Measurements from ENCODE around the gene AUTS2. TPM values are rescaled to one million over a fixed set of nuclear protein-coding genes. Genes with fewer than 3 reads are reported as not detected.

The AUTS2 gene
- polyA plus RNA-seq, 3 donors = 0.08 to 0.35 TPM; not detected in 1

DNA sequence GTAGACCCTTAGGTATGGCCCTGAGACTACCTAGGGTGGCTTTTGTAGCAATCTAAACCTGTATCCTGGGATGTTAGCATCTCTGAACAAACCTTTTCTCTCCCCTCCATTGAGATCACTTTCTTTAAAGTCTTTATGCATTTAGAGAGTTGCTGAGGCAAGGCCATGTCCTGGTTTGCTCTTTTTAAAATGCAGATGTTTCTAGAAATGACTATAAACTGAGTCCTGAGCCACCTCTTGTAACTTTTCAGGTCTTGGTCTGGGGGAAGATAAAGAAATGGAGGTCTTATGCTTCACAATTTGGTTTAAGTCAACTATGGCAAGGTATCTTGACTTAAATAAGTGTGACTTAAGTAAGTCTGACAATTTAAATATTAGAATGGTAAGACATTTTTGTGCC lies 78.0 kb downstream of the AUTS2 start:
- H3K4me1 ChIP-seq (ENCODE audit: control insufficient read depth in 1 of 2, insufficient read depth in 2 of 2, low read length in 2 of 2) = peaks cover 10% of the 10 kb centered on the region in 2 donors
- no peak overlapping the region for H3K4me2 ChIP-seq (replicated peaks; ENCODE audit: extremely low read depth, low read length, poor library complexity, severe bottlenecking)
- H3K36me3 Mint-ChIP-seq = no peaks in the 10 kb centered on the region
- H3K4me3 ChIP-seq (replicated peaks in 1 of 3; ENCODE audit: low read depth in 2 of 3, low read length in 3 of 3) = no peak overlapping the region
- TF ChIP-seq, protein P1, sequence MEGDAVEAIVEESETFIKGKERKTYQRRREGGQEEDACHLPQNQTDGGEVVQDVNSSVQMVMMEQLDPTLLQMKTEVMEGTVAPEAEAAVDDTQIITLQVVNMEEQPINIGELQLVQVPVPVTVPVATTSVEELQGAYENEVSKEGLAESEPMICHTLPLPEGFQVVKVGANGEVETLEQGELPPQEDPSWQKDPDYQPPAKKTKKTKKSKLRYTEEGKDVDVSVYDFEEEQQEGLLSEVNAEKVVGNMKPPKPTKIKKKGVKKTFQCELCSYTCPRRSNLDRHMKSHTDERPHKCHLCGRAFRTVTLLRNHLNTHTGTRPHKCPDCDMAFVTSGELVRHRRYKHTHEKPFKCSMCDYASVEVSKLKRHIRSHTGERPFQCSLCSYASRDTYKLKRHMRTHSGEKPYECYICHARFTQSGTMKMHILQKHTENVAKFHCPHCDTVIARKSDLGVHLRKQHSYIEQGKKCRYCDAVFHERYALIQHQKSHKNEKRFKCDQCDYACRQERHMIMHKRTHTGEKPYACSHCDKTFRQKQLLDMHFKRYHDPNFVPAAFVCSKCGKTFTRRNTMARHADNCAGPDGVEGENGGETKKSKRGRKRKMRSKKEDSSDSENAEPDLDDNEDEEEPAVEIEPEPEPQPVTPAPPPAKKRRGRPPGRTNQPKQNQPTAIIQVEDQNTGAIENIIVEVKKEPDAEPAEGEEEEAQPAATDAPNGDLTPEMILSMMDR (IDR thresholded peaks at IDR 0.05) = no peak
- peaks cover 30% of the 10 kb centered on the region for H3K4me1 Mint-ChIP-seq
- intact Hi-C loops (cut with micrococcal nuclease) = no loop called here
- H2AFZ ChIP-seq (ENCODE audit: insufficient read depth, low read depth, low read length, poor library complexity, severe bottlenecking) = no peak overlapping the region
- no peaks in the 10 kb centered on the region for H4K20me1 ChIP-seq (ENCODE audit: insufficient read depth, low read length)
- H3K27ac Mint-ChIP-seq = no peak overlapping the region
- no peak overlapping the region for H3K27ac ChIP-seq (ENCODE audit: low read depth in 1 of 2, low read length in 2 of 2)
- H3K79me2 ChIP-seq (ENCODE audit: insufficient read depth, low read length) = no peaks in the 10 kb centered on the region
- no peaks in the 10 kb centered on the region for H3K27me3 ChIP-seq (ENCODE audit: control insufficient read depth in 2 of 2, insufficient read depth in 2 of 2, low read length in 2 of 2)
- no peak overlapping the region for H3K4me3 Mint-ChIP-seq
- no peaks in the 10 kb centered on the region for H3K27me3 Mint-ChIP-seq (ENCODE audit: low read depth in 3 of 3)
- no peaks in the 10 kb centered on the region for H3K9me3 ChIP-seq (replicated peaks in 1 of 2; ENCODE audit: control insufficient read depth in 1 of 2, insufficient read depth in 1 of 2, low read length in 2 of 2)
- no peaks in the 10 kb centered on the region for H3K9me3 Mint-ChIP-seq
- DNase-seq = no peak
- no peak overlapping the region for H3K9ac ChIP-seq (ENCODE audit: insufficient read depth, low read length, poor library complexity, severe bottlenecking)
- no peaks in the 10 kb centered on the region for H3K36me3 ChIP-seq (replicated peaks in 1 of 2; ENCODE audit: control insufficient read depth in 1 of 2, insufficient read depth in 2 of 2, low read length in 2 of 2)

DNA sequence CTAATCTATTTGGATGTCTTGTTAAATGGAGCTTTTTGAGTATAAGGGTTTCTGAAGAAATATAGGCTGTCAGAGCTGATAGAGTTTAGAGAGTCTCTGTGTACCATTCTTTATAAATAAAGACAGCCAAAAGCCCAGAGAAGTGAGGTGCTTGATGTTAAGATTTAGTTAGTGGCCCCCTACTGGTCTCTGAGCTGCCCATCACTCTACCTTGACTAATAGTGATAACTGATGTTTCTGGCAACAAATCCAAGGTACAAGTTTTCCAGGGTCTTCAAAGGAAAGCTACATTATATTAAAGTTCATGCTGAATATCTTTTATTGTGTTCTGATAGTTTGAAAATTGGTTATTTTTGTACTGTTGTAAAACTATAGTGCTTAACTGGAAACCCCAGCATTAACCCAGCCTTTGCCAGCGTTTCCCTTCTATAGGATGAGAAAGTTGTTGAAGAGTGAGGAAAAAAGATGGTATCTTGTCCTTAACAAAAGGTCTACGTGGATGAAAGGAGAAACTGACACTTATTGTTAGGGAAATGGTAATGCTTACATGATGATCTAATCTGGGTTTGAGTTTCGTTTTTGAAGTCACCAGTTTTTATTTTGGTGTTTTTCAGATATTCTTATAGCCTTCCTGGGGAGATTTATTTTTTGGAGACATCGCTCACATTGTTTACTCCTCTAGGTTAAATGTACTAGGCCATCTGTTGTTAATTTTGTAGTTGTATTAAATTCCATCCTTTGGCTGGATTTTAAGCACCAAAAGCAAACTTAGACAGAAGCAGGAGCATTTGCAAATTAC lies 79.0 kb downstream of the AUTS2 start:
- H3K27ac ChIP-seq (ENCODE audit: low read depth in 1 of 2, low read length in 2 of 2) = no peak overlapping the region
- no peaks in the 10 kb centered on the region for H3K79me2 ChIP-seq (ENCODE audit: insufficient read depth, low read length)
- H3K9me3 ChIP-seq (replicated peaks in 1 of 2; ENCODE audit: control insufficient read depth in 1 of 2, insufficient read depth in 1 of 2, low read length in 2 of 2) = no peaks in the 10 kb centered on the region
- H3K4me3 Mint-ChIP-seq = no peak overlapping the region
- H3K27me3 Mint-ChIP-seq (ENCODE audit: low read depth in 3 of 3) = no peaks in the 10 kb centered on the region
- no peak overlapping the region for H3K4me2 ChIP-seq (replicated peaks; ENCODE audit: extremely low read depth, low read length, poor library complexity, severe bottlenecking)
- H3K27me3 ChIP-seq (ENCODE audit: control insufficient read depth in 2 of 2, insufficient read depth in 2 of 2, low read length in 2 of 2) = no peaks in the 10 kb centered on the region
- no peak overlapping the region for H2AFZ ChIP-seq (ENCODE audit: insufficient read depth, low read depth, low read length, poor library complexity, severe bottlenecking)
- H3K36me3 ChIP-seq (replicated peaks in 1 of 2; ENCODE audit: control insufficient read depth in 1 of 2, insufficient read depth in 2 of 2, low read length in 2 of 2) = no peaks in the 10 kb centered on the region
- H3K4me1 Mint-ChIP-seq = peaks cover 32% of the 10 kb centered on the region
- peaks cover 0 to 2% (median 0%) of the 10 kb centered on the region in 7 donors for H3K9me3 Mint-ChIP-seq
- H3K27ac Mint-ChIP-seq = no peak overlapping the region
- H3K4me1 ChIP-seq (ENCODE audit: control insufficient read depth in 1 of 2, insufficient read depth in 2 of 2, low read length in 2 of 2) = peaks cover 7% of the 10 kb centered on the region in 2 donors
- 69% methylated on average over 2 of the region's 4 CpGs for WGBS (ENCODE audit: insufficient coverage)
- DNase-seq = no peak
- H3K36me3 Mint-ChIP-seq = no peaks in the 10 kb centered on the region
- intact Hi-C loops (cut with micrococcal nuclease) = no loop called here
- H3K4me3 ChIP-seq (replicated peaks in 1 of 3; ENCODE audit: low read depth in 2 of 3, low read length in 3 of 3) = no peak overlapping the region
- TF ChIP-seq, protein P1 (IDR thresholded peaks at IDR 0.05) = no peak
- H4K20me1 ChIP-seq (ENCODE audit: insufficient read depth, low read length) = no peaks in the 10 kb centered on the region
- no peak overlapping the region for H3K9ac ChIP-seq (ENCODE audit: insufficient read depth, low read length, poor library complexity, severe bottlenecking)

Measured in CD14-positive monocyte (primary cell).